GM18502 (cell line): ENCODE data around the gene ACBD3.

Source experiments
- ATAC-seq: cut with Tn5 transposase; IDR thresholded peaks from one replicate; pipeline ENCODE4 v1.9.1; 2021; ENCODE audit warnings: mild to moderate bottlenecking; ENCODE audit not compliant: unreplicated experiment, poor library complexity

ACBD3 gene

GRCh38 chr1:226186124-226187018 lies at the start of gene ACBD3:
ACBD3 (minus strand) TSS chr1:226186741; CDS start chr1:226186675, 66 bp downstream.
- peak; percentile 94 for ATAC-seq

- ATAC-seq: no peak
Measured at GRCh38 chr1:226233806-226234205, 47.3 kb upstream of the ACBD3 start.

- peak; percentile 59 for ATAC-seq
Measured at GRCh38 chr1:226233293-226233692, 46.8 kb upstream of the ACBD3 start.

GRCh38 chr1:226226601-226227000 lies 40.1 kb upstream of the ACBD3 start:
- no peak for ATAC-seq

- ATAC-seq: peak; percentile 71
Measured at GRCh38 chr1:226223786-226224244, 37.3 kb upstream of the ACBD3 start.

GRCh38 chr1:226223157-226223785 lies 36.7 kb upstream of the ACBD3 start, which contains the start of gene MIXL1:
MIXL1 (plus strand) TSS chr1:226223664; CDS start chr1:226223682, 18 bp downstream.
- ATAC-seq: peak; percentile 59

- ATAC-seq: no peak
Measured at GRCh38 chr1:226222686-226223085, 36.1 kb upstream of the ACBD3 start.

- ATAC-seq: no peak
Measured at GRCh38 chr1:226220473-226221189, 34.1 kb upstream of the ACBD3 start.

- no peak for ATAC-seq
Measured at GRCh38 chr1:226217273-226217672, 30.7 kb upstream of the ACBD3 start.

- ATAC-seq: no peak
Measured at GRCh38 chr1:226216056-226216455, 29.5 kb upstream of the ACBD3 start.

GRCh38 chr1:226215239-226215638 lies 28.7 kb upstream of the ACBD3 start:
- ATAC-seq: no peak

GRCh38 chr1:226212545-226212944 lies 26.0 kb upstream of the ACBD3 start:
- no peak for ATAC-seq

- no peak for ATAC-seq
Measured at GRCh38 chr1:226211181-226211821, 24.8 kb upstream of the ACBD3 start.

- ATAC-seq: no peak
Measured at GRCh38 chr1:226210571-226211176, 24.1 kb upstream of the ACBD3 start.

- ATAC-seq: no peak
Measured at GRCh38 chr1:226209307-226210059, 22.9 kb upstream of the ACBD3 start.

GRCh38 chr1:226207048-226207447 lies 20.5 kb upstream of the ACBD3 start:
- no peak for ATAC-seq

GRCh38 chr1:226204198-226204597 lies 17.7 kb upstream of the ACBD3 start:
- ATAC-seq: no peak

GRCh38 chr1:226203655-226204054 lies 17.1 kb upstream of the ACBD3 start:
- no peak for ATAC-seq

GRCh38 chr1:226203240-226203639 lies 16.7 kb upstream of the ACBD3 start:
- no peak for ATAC-seq
